ENCODE results near the gene KRT8.

KRT8 gene

DNA sequence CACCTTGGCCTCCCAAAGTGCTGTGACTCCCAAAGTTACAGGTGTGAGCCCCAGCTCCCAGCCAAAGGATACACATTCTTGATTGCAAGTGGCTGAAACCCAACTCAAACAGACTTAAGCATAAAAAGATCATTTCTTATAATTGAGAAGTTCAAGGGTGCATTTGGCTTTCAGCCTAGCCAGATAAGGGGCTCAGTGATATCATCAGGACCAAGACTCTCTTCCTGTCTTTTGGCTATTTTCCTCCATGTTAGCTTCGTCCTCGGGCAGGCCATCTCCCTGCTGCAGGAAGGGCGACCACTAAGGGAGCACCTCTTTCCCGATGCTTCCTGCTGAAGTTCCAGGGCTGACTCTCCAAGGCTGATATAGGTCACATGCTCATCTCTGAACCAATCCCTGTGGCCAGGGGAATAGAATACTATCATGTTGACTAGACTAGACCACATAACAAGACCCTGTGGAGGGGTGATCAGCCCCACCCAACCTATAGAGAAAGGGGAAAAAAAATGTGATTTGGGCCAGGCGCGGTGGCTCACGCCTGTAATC, 9.8 kb upstream of the KRT8 start:
- TF ChIP-seq, protein P1, sequence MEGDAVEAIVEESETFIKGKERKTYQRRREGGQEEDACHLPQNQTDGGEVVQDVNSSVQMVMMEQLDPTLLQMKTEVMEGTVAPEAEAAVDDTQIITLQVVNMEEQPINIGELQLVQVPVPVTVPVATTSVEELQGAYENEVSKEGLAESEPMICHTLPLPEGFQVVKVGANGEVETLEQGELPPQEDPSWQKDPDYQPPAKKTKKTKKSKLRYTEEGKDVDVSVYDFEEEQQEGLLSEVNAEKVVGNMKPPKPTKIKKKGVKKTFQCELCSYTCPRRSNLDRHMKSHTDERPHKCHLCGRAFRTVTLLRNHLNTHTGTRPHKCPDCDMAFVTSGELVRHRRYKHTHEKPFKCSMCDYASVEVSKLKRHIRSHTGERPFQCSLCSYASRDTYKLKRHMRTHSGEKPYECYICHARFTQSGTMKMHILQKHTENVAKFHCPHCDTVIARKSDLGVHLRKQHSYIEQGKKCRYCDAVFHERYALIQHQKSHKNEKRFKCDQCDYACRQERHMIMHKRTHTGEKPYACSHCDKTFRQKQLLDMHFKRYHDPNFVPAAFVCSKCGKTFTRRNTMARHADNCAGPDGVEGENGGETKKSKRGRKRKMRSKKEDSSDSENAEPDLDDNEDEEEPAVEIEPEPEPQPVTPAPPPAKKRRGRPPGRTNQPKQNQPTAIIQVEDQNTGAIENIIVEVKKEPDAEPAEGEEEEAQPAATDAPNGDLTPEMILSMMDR (IDR thresholded peaks at IDR 0.05): no peak
- H3K27me3 Mint-ChIP-seq (ENCODE audit: low read depth, poor library complexity): peaks cover 5% of the 10 kb centered on the region
- DNase-seq: no peak
- no peaks in the 10 kb centered on the region for H3K9me3 Mint-ChIP-seq
- no peaks in the 10 kb centered on the region for H3K36me3 Mint-ChIP-seq (ENCODE audit: low read depth)
- peaks cover 20% of the 10 kb centered on the region for H3K4me1 Mint-ChIP-seq
- H3K4me3 Mint-ChIP-seq: no peak overlapping the region
- H3K27ac Mint-ChIP-seq: no peak overlapping the region

DNA sequence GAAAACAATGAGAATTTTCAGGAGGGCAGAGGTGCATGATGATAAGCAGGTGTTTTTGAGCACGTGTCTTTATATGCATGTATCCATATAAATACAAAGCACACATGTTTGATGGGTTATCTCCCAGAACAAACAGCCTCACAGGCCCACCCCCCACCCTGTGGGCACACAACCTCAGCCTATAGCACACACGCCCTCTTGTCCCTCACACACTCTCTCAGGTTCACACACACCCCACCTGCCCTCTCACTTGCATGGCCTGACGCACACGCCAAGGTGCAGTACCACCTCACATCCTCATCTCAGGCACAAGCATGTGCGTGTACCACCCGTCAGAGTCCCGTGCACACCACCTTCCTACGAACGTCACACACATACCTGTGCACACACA, 8.6 kb upstream of the KRT8 start:
- Mint-ChIP-seq H3K36me3 (ENCODE audit: low read depth) (no peaks in the 10 kb centered on the region), H3K4me1 (peaks cover 24% of the 10 kb centered on the region), H3K4me3 (no peak overlapping the region), H3K9me3 (no peaks in the 10 kb centered on the region), H3K27me3 (ENCODE audit: low read depth, poor library complexity) (peaks cover 7% of the 10 kb centered on the region), H3K27ac (no peak overlapping the region)
- TF ChIP-seq, protein P1 (IDR thresholded peaks at IDR 0.05): no peak
- no peak for DNase-seq

DNA sequence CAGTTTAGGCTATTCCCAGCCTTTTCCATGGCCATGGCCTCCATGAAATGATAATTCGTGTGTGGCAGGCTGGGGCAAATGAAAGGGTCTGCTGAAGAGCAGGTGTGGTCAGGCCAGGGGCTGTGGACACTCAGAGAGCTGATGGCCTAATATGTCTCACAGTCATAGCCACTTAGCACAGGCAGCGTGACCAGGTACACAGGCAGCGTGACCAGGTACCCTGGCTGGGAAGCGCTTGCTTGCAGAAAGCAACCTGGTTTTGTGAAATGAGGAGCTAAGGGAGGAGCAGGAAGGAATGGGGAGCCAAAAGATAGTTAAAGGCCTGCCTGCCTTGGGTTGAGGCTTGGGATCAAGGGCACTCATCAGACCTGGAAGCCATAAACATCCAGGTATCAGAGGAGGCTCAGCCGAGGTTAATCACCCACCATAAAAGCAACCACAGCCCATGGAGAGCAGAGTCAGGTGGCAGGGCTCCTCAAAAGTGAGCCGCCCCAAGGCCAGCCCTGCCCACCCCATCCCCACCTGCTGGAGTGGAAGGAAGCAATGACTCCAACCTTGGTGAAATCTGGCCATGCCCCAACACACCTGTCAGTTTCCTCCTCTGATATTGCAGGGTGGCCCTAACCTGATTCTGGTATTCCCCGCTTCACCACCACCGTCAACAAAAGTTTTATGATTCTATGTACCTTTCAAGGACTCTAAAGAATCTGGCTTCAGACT, 8.0 kb upstream of the KRT8 start:
- Mint-ChIP-seq H3K9me3 (no peaks in the 10 kb centered on the region), H3K36me3 (ENCODE audit: low read depth) (no peaks in the 10 kb centered on the region), H3K4me1 (peaks cover 29% of the 10 kb centered on the region), H3K4me3 (no peak overlapping the region), H3K27ac (no peak overlapping the region), H3K27me3 (ENCODE audit: low read depth, poor library complexity) (peaks cover 8% of the 10 kb centered on the region)
- TF ChIP-seq, protein P1 (IDR thresholded peaks at IDR 0.05): no peak
- DNase-seq: no peak

DNA sequence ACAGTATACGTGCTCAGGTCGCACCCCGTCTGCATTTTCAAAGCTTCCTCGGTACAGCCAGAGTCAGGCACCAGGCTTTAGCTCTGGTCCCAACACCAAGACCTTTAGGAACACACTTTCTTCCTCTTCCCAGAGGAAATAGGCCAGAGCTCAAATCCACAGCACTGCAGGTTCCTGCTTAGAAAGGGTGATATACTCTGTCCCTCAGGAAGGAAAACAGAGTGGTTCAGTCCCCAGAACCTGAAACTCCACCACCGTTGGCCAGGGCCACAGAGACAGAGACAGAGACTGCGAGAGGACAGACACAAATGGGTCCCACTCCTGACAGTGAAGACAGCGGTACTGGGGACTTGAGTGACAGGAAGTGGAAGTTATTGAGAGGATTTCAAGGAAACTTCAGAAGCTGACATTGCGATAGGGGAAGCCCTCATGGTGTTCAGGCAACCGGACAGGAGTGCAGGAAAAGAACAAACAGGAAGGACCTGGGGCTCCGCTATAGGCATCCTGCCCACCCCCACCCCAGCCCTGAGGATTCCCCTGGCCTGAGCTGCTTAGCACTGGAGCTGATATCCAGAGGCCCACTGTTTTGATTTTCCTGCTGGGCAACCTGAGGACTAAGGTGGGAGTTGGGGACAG, 5.5 kb upstream of the KRT8 start:
- no peak for DNase-seq
- H3K9me3 Mint-ChIP-seq: no peaks in the 10 kb centered on the region
- peaks cover 54% of the 10 kb centered on the region for H3K4me1 Mint-ChIP-seq
- H3K27ac Mint-ChIP-seq: peak overlapping the region; percentile 60
- H3K36me3 Mint-ChIP-seq (ENCODE audit: low read depth): no peaks in the 10 kb centered on the region
- H3K4me3 Mint-ChIP-seq: no peak overlapping the region
- peaks cover 11% of the 10 kb centered on the region for H3K27me3 Mint-ChIP-seq (ENCODE audit: low read depth, poor library complexity)
- TF ChIP-seq, protein P1 (IDR thresholded peaks at IDR 0.05): no peak

DNA sequence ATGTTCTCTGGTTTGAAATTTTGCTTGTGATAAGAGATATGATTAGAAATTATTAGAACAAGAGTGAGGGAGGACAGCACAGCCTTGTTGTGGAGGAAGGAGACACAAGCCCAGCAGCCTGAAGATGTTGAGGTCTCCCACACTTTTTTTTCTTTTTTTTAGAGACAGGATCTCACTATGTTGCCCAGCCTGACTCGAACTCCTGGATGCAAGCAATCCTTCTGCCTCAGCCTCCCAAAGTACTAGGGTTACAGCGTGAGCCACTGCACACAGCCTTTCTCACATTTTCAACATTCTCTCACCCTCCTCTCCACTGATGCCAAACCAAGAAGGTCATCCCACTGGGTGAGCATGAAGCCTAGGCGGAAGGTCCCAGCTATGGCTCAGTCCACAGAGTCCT, 4.9 kb upstream of the KRT8 start:
- TF ChIP-seq, protein P1 (IDR thresholded peaks at IDR 0.05): no peak
- no peaks in the 10 kb centered on the region for H3K36me3 Mint-ChIP-seq (ENCODE audit: low read depth)
- H3K9me3 Mint-ChIP-seq: no peaks in the 10 kb centered on the region
- no peak for DNase-seq
- no peak overlapping the region for H3K4me3 Mint-ChIP-seq
- H3K27ac Mint-ChIP-seq: no peak overlapping the region
- peaks cover 56% of the 10 kb centered on the region for H3K4me1 Mint-ChIP-seq
- H3K27me3 Mint-ChIP-seq (ENCODE audit: low read depth, poor library complexity): peaks cover 12% of the 10 kb centered on the region
